Activated CD8-positive, alpha-beta memory T cell treated with anti-CD3 and anti-CD28 coated beads, Interleukin-2, amount 50 U/mL, for 4 hours (primary cell): ENCODE measurements around the gene NRXN2.

Experiments
- DNase-seq: peaks from one replicate; pipeline ENCODE4 v3.0.0-alpha.2; 2020

NRXN2 gene

GRCh38 chr11:64643920-64644646 is 78.9 kb downstream of the NRXN2 start:
- DNase-seq: no peak

GRCh38 chr11:64643256-64643881 is 79.6 kb downstream of the NRXN2 start:
- DNase-seq: no peak

- no peak for DNase-seq
Observed at GRCh38 chr11:64642871-64643255, 80.1 kb downstream of the NRXN2 start.

GRCh38 chr11:64642418-64642735 is 80.6 kb downstream of the NRXN2 start:
- no peak for DNase-seq

GRCh38 chr11:64641596-64642417 is 81.2 kb downstream of the NRXN2 start:
- DNase-seq: no peak

- DNase-seq: no peak
Observed at GRCh38 chr11:64639885-64640284, 83.1 kb downstream of the NRXN2 start.

- no peak for DNase-seq
Observed at GRCh38 chr11:64638829-64639228, 84.2 kb downstream of the NRXN2 start.

- no peak for DNase-seq
Observed at GRCh38 chr11:64638018-64638665, 84.9 kb downstream of the NRXN2 start.

- no peak for DNase-seq
Observed at GRCh38 chr11:64637334-64638017, 85.5 kb downstream of the NRXN2 start.

GRCh38 chr11:64633555-64634159 is 89.3 kb downstream of the NRXN2 start:
- DNase-seq: no peak

- no peak for DNase-seq
Observed at GRCh38 chr11:64632654-64633053, 90.3 kb downstream of the NRXN2 start.

- DNase-seq: no peak
Observed at GRCh38 chr11:64632237-64632636, 90.8 kb downstream of the NRXN2 start.

- DNase-seq: no peak
Observed at GRCh38 chr11:64631675-64632074, 91.3 kb downstream of the NRXN2 start.

- DNase-seq: no peak
Observed at GRCh38 chr11:64629796-64630562, 93.0 kb downstream of the NRXN2 start.

GRCh38 chr11:64629103-64629502 is 93.9 kb downstream of the NRXN2 start:
- no peak for DNase-seq

GRCh38 chr11:64628596-64628995 is 94.4 kb downstream of the NRXN2 start:
- no peak for DNase-seq

- DNase-seq: no peak
Observed at GRCh38 chr11:64627371-64627770, 95.6 kb downstream of the NRXN2 start.

- DNase-seq: no peak
Observed at GRCh38 chr11:64626637-64627036, 96.4 kb downstream of the NRXN2 start.

- no peak for DNase-seq
Observed at GRCh38 chr11:64624883-64625481, 98.0 kb downstream of the NRXN2 start.

GRCh38 chr11:64622681-64623080 is 100.3 kb downstream of the NRXN2 start:
- DNase-seq: no peak
